SK-N-SH treated with all-trans-retinoic acid at 6 μM for 48 hours (cell line): ENCODE data around the gene SLC25A30.

ENCODE experiments used
- ARNTL ChIP-seq: fragments of 450-650 bp; formaldehyde crosslinking; IDR thresholded peaks from 2 replicates; pipeline ENCODE4 v1.5.0; 2020; ENCODE audit warnings: low read depth, mild to moderate bottlenecking, moderate library complexity, borderline replicate concordance
- PPARA ChIP-seq: fragments of 250-450 bp; sonication (Bioruptor Pico); IDR thresholded peaks from 2 replicates; pipeline ENCODE4 v1.5.0; 2020; ENCODE audit warnings: mild to moderate bottlenecking, borderline replicate concordance
- RARB ChIP-seq: fragments of 250-450 bp; sonication (Bioruptor Pico); IDR thresholded peaks from 2 replicates; pipeline ENCODE4 v1.8.0; 2021; ENCODE audit warnings: mild to moderate bottlenecking, moderate library complexity
- SNAI2 ChIP-seq: fragments of 250-450 bp; sonication (Bioruptor Pico); IDR thresholded peaks from 2 replicates; pipeline ENCODE4 v1.5.0; 2020; ENCODE audit warnings: mild to moderate bottlenecking, moderate library complexity
- TOX ChIP-seq: fragments of 250-450 bp; sonication (Bioruptor Pico); IDR thresholded peaks from 2 replicates; pipeline ENCODE4 v1.8.0; 2021; ENCODE audit warnings: mild to moderate bottlenecking, moderate library complexity, borderline replicate concordance
- ZFP3 ChIP-seq: fragments of 250-450 bp; sonication (Bioruptor Pico); IDR thresholded peaks from 2 replicates; pipeline ENCODE4 v1.5.0; 2020; ENCODE audit warnings: mild to moderate bottlenecking, moderate library complexity
- ZFP30 ChIP-seq: fragments of 450-650 bp; formaldehyde crosslinking; IDR thresholded peaks from 2 replicates; pipeline ENCODE4 v1.5.0; 2022; ENCODE audit warnings: mild to moderate bottlenecking, moderate library complexity
- ZNF565 ChIP-seq: fragments of 450-650 bp; formaldehyde crosslinking; conservative IDR thresholded peaks from 2 replicates; pipeline ENCODE4 v1.5.0; 2020; ENCODE audit warnings: low read depth, mild to moderate bottlenecking, moderate library complexity
- TF ChIP-seq, protein P1 (sequence below): fragments of 250-450 bp; sonication (Bioruptor Pico); IDR thresholded peaks from 2 replicates; pipeline ENCODE4 v1.8.0; 2020; ENCODE audit warnings: mild to moderate bottlenecking, moderate library complexity, borderline replicate concordance
- TF ChIP-seq, protein P2 (sequence below): fragments of 250-450 bp; sonication (Bioruptor Pico); IDR thresholded peaks from 2 replicates; pipeline ENCODE4 v1.8.0; 2021; ENCODE audit warnings: low read depth, mild to moderate bottlenecking, moderate library complexity, borderline replicate concordance
- TF ChIP-seq, protein P3 (sequence below): fragments of 250-450 bp; sonication (Bioruptor Pico); IDR thresholded peaks from 2 replicates; pipeline ENCODE4 v1.5.0; 2020; ENCODE audit warnings: mild to moderate bottlenecking, moderate library complexity

DNA sequence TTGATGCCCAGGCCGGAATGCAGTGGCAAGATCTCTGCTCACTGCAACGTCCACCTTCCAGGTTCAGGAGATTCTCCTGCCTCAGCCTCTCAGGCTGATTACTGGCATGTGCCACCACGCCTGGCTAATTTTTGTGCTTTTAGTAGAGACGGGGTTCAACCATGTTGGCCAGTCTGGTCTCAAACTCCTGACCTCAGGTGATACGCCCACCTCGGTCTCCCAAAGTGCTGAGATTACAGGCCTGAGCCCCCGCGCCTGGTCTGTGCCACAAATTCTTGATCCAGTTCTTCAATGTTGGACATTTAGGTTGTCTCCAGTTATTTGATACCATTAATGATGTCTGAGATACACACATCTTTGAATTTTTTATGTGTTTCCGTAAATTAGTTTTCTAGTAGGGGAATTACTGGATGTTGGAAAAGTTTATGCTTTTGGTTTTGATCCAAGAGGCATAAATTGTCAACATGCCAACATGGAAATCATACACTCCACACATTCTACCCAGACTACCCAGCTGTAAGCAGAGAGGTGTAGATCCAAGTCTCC lies 46.0 kb upstream of the SLC25A30 start:
- TF ChIP-seq PPARA: no peak
- TF ChIP-seq, protein P1, sequence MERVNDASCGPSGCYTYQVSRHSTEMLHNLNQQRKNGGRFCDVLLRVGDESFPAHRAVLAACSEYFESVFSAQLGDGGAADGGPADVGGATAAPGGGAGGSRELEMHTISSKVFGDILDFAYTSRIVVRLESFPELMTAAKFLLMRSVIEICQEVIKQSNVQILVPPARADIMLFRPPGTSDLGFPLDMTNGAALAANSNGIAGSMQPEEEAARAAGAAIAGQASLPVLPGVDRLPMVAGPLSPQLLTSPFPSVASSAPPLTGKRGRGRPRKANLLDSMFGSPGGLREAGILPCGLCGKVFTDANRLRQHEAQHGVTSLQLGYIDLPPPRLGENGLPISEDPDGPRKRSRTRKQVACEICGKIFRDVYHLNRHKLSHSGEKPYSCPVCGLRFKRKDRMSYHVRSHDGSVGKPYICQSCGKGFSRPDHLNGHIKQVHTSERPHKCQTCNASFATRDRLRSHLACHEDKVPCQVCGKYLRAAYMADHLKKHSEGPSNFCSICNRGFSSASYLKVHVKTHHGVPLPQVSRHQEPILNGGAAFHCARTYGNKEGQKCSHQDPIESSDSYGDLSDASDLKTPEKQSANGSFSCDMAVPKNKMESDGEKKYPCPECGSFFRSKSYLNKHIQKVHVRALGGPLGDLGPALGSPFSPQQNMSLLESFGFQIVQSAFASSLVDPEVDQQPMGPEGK (CRISPR knock-in tag): no peak
- no peak for TF ChIP-seq ZNF565 (CRISPR knock-in tag)
- no peak for TF ChIP-seq ZFP30 (CRISPR knock-in tag)
- no peak for TF ChIP-seq TOX (CRISPR knock-in tag)
- no peak for TF ChIP-seq ZFP3 (CRISPR knock-in tag)
- TF ChIP-seq, protein P2, sequence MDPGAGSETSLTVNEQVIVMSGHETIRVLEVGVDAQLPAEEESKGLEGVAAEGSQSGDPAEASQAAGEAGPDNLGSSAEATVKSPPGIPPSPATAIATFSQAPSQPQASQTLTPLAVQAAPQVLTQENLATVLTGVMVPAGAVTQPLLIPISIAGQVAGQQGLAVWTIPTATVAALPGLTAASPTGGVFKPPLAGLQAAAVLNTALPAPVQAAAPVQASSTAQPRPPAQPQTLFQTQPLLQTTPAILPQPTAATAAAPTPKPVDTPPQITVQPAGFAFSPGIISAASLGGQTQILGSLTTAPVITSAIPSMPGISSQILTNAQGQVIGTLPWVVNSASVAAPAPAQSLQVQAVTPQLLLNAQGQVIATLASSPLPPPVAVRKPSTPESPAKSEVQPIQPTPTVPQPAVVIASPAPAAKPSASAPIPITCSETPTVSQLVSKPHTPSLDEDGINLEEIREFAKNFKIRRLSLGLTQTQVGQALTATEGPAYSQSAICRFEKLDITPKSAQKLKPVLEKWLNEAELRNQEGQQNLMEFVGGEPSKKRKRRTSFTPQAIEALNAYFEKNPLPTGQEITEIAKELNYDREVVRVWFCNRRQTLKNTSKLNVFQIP: no peak
- no peak for TF ChIP-seq ARNTL (CRISPR knock-in tag)
- TF ChIP-seq, protein P3, sequence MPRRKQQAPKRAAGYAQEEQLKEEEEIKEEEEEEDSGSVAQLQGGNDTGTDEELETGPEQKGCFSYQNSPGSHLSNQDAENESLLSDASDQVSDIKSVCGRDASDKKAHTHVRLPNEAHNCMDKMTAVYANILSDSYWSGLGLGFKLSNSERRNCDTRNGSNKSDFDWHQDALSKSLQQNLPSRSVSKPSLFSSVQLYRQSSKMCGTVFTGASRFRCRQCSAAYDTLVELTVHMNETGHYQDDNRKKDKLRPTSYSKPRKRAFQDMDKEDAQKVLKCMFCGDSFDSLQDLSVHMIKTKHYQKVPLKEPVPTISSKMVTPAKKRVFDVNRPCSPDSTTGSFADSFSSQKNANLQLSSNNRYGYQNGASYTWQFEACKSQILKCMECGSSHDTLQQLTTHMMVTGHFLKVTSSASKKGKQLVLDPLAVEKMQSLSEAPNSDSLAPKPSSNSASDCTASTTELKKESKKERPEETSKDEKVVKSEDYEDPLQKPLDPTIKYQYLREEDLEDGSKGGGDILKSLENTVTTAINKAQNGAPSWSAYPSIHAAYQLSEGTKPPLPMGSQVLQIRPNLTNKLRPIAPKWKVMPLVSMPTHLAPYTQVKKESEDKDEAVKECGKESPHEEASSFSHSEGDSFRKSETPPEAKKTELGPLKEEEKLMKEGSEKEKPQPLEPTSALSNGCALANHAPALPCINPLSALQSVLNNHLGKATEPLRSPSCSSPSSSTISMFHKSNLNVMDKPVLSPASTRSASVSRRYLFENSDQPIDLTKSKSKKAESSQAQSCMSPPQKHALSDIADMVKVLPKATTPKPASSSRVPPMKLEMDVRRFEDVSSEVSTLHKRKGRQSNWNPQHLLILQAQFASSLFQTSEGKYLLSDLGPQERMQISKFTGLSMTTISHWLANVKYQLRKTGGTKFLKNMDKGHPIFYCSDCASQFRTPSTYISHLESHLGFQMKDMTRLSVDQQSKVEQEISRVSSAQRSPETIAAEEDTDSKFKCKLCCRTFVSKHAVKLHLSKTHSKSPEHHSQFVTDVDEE: no peak
- TF ChIP-seq SNAI2: no peak
- TF ChIP-seq RARB: no peak
